Fibroblast of gingiva (primary cell): Measurements from ENCODE around the gene ARMC6.
A peak's percentile ranks its signal among the peaks of the same experiment; 100 is the strongest.
"Not testable (repeated sequence)": the region's sequence is repeated elsewhere in the genome, so short reads cannot be mapped to it uniquely, and the experiment has no call there.

Experiments
- DNase-seq: peaks from one replicate; pipeline ENCODE4 v3.0.0-alpha.2; 2011; ENCODE audit warnings: low read depth

Gene ARMC6

GRCh38 chr19:19022380-19022961 is 10.9 kb upstream of the ARMC6 start:
- no peak for DNase-seq

GRCh38 chr19:19023376-19023775 is 10.0 kb upstream of the ARMC6 start:
- DNase-seq, result not testable (repeated sequence)

GRCh38 chr19:19025861-19026260 is 7.5 kb upstream of the ARMC6 start:
- DNase-seq, result no peak

- no peak for DNase-seq
Observed at GRCh38 chr19:19026299-19026971, 7.0 kb upstream of the ARMC6 start.

GRCh38 chr19:19027228-19027627 is 6.2 kb upstream of the ARMC6 start:
- DNase-seq, result no peak

GRCh38 chr19:19028526-19028925 is 4.9 kb upstream of the ARMC6 start:
- no peak for DNase-seq

GRCh38 chr19:19031891-19032290 is 1.5 kb upstream of the ARMC6 start:
- no peak for DNase-seq

- DNase-seq, result peak; percentile 94
Observed at GRCh38 chr19:19032420-19033175, 805 bp upstream of the ARMC6 start.

- no peak for DNase-seq
Observed at GRCh38 chr19:19033176-19033425, 302 bp upstream of the ARMC6 start.

- DNase-seq, result peak; percentile 46
Observed at GRCh38 chr19:19034204-19034624, 811 bp downstream of the ARMC6 start.

GRCh38 chr19:19039901-19040300 is 6.5 kb downstream of the ARMC6 start:
- DNase-seq, result no peak

GRCh38 chr19:19040417-19040816 is 7.0 kb downstream of the ARMC6 start:
- DNase-seq, result peak; percentile 96

- no peak for DNase-seq
Observed at GRCh38 chr19:19042732-19043280, 9.4 kb downstream of the ARMC6 start.

- DNase-seq, result no peak
Observed at GRCh38 chr19:19043481-19043880, 10.1 kb downstream of the ARMC6 start.

- DNase-seq, result no peak
Observed at GRCh38 chr19:19043881-19044280, 10.5 kb downstream of the ARMC6 start.

- no peak for DNase-seq
Observed at GRCh38 chr19:19049406-19049805, 16.0 kb downstream of the ARMC6 start.

- no peak for DNase-seq
Observed at GRCh38 chr19:19050104-19050503, 16.7 kb downstream of the ARMC6 start.

GRCh38 chr19:19050731-19051130 is 17.3 kb downstream of the ARMC6 start:
- no peak for DNase-seq

GRCh38 chr19:19051478-19052213 is 18.2 kb downstream of the ARMC6 start:
- DNase-seq, result no peak

- DNase-seq, result no peak
Observed at GRCh38 chr19:19052921-19053320, 19.5 kb downstream of the ARMC6 start.

GRCh38 chr19:19053508-19054314 is 20.3 kb downstream of the ARMC6 start:
- DNase-seq, result peak; percentile 29
